HG02973 (cell line): Measurements from ENCODE around the gene HILPDA.
A peak's percentile ranks its signal among the peaks of the same experiment; 100 is the strongest.

ENCODE experiments used
- ATAC-seq: cut with Tn5 transposase; IDR thresholded peaks from one replicate; pipeline ENCODE4 v1.9.1; 2021; ENCODE audit warnings: moderate library complexity; ENCODE audit not compliant: unreplicated experiment

Gene HILPDA, protein sequence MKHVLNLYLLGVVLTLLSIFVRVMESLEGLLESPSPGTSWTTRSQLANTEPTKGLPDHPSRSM

DNA sequence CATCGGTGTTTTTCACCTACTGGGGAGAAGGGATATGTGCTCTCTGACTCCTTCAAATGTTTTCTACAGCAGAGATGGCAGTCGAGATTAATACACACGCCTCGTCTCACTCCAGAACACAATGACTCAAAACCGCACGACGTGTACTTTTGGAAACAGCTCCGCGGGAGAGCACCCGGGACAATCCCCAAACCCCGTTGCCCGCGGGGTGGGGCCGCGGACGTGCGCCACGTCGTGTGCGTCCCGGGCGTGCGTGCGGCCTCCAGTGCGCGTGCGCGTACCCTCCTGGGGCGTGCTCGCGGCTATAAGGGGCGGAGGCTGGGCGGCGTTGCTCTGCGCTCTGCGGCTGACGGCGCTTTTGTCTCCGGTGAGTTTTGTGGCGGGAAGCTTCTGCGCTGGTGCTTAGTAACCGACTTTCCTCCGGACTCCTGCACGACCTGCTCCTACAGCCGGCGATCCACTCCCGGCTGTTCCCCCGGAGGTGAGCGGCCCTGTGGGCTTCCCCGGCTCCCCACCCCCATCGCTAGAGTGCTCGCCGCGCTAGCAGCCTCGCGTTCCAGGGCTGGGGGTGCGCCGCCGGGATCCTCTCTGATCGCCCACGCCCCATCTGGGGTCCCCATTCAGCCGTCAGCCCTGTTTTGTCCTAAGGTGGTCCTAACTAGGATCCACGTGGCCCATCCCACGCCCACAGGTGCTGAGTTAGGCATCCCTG lies at the start of gene HILPDA:
TSS of gene HILPDA (plus strand) at position 336 of the 712 bp plus-strand sequence. CDS start 1,391 bp downstream, outside the sequence.
- ATAC-seq, result peak; percentile 81

DNA sequence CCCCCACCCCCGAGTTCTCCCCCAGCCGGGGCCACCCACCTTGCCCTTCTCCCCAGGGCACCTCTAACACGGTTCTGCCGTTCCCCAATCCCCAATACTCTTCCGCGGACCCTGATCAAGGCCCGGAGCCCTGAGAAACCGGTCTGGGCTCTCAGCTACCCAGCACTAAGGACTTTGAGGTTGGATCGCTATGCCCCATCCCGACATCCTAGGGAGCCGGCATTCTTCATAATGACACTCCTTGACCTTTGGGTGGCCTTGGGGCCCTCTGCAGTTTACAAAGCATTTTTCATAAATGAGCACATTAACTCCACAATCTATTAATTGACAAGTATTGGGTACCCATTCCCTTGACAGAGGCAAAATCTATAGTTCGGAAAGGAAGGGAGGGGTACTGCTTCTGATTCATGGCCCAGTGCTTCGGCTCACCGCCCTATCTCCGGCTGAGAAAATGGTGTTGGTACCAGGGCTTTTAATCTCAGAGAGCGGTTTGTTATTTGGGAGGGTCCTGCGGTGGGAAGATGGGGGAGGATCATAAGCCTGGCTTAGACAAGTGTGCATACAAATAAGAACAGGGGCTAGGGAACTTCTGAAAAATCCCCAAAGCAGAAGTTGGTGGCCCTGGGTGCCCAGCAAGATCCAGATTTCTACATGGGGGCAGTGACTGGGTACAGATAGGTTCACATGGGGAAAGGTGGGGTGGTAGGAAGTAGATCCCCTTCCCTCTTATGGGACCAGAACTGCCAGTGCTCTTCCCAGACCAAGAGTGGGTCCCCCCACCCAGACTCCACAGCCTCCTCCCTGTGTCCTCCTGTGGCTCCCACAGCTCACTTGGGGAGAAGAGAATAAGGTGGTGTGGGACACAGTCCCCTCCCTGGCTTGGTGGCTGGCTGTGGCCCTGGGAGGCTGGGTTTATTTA lies 49.1 kb upstream of the HILPDA start:
- no peak for ATAC-seq

GRCh38 chr7:128407233-128407589 lies 48.5 kb upstream of the HILPDA start:
- ATAC-seq, result no peak

GRCh38 chr7:128407751-128408708 lies 47.6 kb upstream of the HILPDA start:
- ATAC-seq, result no peak

GRCh38 chr7:128408709-128409595 lies 46.7 kb upstream of the HILPDA start:
- ATAC-seq, result no peak

GRCh38 chr7:128409596-128410450 lies 45.9 kb upstream of the HILPDA start, which contains the start of gene IMPDH1:
Gene IMPDH1 (minus strand): TSS chr7:128409982. CDS start chr7:128409901, 81 bp downstream.
- peak; percentile 78 for ATAC-seq

- no peak for ATAC-seq
These were observed 45.3 kb upstream of the HILPDA start for GRCh38 chr7:128410451-128410753.

DNA sequence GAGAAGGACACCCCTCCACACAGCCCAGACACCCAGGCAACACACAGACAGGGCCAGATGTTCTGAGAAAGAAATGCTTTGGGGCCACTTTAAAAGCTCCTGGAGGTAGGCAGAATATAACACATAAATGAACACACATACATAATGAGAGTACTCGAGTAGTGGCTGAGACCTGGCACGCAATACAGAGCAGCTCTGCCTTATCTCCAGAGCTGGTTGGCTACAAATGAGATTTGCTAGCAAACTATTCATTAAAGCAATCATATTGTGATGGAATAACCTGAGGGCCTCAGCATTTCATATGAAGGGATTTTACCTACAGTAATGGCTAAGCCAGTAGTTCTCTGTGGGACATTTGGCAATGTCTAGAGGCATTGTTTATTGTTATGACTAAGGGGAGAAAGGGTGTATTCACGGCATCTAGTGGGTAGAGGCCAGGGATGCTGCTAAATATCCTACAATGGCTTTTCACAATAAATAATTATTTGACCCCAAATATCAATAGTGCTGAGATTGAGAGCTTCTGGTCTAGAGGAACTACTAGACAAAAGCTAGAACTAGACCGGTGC lies 40.4 kb upstream of the HILPDA start:
- ATAC-seq, result no peak

DNA sequence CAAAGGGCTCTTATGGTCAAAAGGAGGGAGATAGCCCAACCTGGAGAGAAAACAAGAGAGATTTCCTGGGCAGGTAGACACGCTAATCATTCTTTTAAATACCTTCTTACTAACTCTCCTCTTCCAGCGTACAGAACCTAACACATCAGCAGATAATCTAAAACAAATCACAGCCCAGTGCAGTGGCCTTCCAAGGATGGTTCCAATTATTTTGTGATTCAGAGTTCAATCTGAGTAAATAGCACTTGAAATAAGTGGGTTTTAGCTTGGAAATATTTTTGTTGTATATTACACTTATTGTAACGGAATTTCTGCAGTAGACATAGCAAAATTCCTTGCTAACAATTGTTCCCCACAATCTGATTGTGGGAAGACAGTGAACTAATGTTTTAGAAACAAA lies 38.6 kb upstream of the HILPDA start:
- ATAC-seq, result no peak

DNA sequence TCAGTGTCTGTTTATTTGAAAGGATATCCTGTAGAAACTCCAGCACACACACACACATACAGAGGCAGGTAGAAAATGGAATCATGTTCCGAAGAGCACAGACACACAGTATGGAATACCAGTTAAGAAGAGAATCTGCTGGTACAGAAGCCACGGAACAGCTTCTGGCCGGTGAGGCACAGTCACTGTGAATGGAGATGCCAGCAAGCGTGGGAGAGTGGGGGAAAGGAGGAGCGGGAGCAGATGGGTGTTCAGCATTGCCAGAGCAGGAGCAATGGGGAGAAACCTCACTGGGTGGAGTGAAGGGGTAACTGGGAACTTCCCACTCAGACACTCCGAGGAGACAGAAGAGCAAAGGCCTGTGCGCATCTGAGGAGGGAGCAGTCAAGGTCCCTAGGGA lies 36.4 kb upstream of the HILPDA start:
- no peak for ATAC-seq

GRCh38 chr7:128420773-128421172 lies 34.9 kb upstream of the HILPDA start:
- ATAC-seq, result no peak

- ATAC-seq, result no peak
These were observed 34.3 kb upstream of the HILPDA start for GRCh38 chr7:128421384-128421783.

DNA sequence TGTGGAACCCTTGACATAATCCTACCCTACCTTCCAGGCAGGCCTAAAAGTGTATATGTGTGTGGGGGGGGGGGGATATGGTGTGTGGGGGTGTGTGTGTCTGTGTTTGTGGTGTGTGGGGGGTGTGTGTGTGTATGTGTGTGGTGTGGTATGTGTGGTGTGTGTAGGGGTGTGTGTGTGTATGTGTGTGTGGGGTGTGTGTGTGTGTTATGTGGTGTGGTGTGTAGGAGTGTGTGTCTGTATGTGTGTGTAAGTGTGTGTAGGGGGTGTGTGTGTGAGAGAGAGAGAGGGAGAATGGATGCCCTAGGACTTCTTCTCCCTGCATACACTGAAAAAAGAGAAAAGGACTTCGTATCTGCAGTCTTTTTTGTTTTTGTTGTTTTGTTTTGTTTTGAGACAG lies 33.6 kb upstream of the HILPDA start:
- ATAC-seq, result no peak

- no peak for ATAC-seq
These were observed 32.8 kb upstream of the HILPDA start for GRCh38 chr7:128422842-128423241.

GRCh38 chr7:128424686-128425275 lies 30.9 kb upstream of the HILPDA start:
- ATAC-seq, result no peak

GRCh38 chr7:128425850-128426249 lies 29.8 kb upstream of the HILPDA start:
- ATAC-seq, result no peak

- no peak for ATAC-seq
These were observed 28.3 kb upstream of the HILPDA start for GRCh38 chr7:128427289-128427891.

GRCh38 chr7:128430207-128430606 lies 25.5 kb upstream of the HILPDA start:
- ATAC-seq, result no peak
